ENCODE results near the gene ZNF841. TPM values are rescaled to one million over a fixed set of nuclear protein-coding genes. Genes with fewer than 3 reads are reported as not detected.
A peak's percentile ranks its signal among the peaks of the same experiment; 100 is the strongest.
"Not testable (repeated sequence)": the region's sequence is repeated elsewhere in the genome, so short reads cannot be mapped to it uniquely, and the experiment has no call there.

Gene ZNF841
- total RNA-seq, 2 experiments from 2014 or later = 16.4 to 17.9 TPM

DNA sequence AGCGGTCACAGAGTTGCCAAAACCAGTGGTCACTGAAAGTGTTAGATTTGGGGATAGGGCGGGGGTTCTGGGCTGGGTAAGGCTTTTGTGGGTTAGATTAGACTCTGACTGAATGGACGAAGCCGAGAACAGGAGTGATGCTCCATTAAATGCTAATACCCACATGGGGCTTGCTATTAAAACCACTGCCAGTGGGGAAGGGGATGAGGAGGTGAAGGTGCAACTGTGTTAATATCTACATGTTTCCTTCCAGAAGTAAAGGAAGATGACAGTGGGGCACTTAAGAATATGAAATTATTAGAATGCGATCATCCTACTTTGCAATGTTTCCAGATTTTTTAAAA lies 66.8 kb downstream of the ZNF841 start:
- H3K9me3 Mint-ChIP-seq = peaks cover 50% of the 10 kb centered on the region
- peaks cover 10% of the 10 kb centered on the region for H3K4me1 Mint-ChIP-seq
- H3K36me3 Mint-ChIP-seq = peaks cover 83% of the 10 kb centered on the region
- H3K27ac Mint-ChIP-seq = peak overlapping the region; percentile 91
- peak overlapping the region; percentile 95 for H3K4me3 Mint-ChIP-seq
- no peaks in the 10 kb centered on the region for H3K27me3 Mint-ChIP-seq
- DNase-seq = no peak

DNA sequence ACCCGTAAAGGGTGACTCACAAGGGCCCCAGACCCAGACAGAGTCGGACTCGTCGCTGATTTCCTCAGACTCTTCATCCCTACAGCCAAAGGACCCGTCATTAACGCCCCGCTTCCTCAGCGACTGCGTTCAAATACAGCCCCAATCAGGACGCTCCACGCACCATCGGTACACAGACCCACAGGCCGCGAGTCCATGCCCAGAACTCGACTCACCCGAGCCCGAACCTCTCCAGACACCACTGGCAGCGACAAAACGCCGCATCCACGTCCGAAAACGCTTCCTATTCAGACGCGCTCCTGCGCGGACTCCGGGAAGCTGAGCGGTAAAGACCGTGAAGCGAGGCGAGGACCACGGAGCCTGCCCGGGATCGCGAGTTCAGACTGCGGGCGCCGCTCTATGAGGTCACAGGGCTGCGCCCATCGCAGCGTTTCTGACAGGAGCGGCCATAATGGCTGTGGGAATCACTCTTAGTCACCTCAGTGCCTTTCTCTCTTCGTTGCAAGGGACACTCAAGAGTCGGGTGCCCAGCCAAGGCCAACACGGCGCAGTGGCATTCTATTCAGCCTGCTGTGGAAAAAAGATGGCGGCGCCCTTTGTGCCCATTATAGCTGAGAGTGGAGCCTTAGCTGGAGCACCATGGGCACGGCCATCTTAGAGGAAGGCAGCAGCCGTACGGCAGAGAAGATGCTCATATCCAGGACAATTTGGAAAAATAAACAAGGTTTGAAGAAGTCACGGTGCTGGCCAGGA lies 67.4 kb downstream of the ZNF841 start, which contains the start of gene ZNF614:
TSS of gene ZNF614 (minus strand) at position 353 of the 753 bp plus-strand sequence. CDS start 2,634 bp downstream, outside the sequence.
- Mint-ChIP-seq H3K4me1 (peaks cover 10% of the 10 kb centered on the region), H3K9me3 (peaks cover 48% of the 10 kb centered on the region), H3K4me3 (peak within 1 kb of the TSS; percentile 95), H3K27me3 (no peaks in the 10 kb centered on the region), H3K27ac (peak within 1 kb of the TSS; percentile 91), H3K36me3 (peaks cover 83% of the 10 kb centered on the region)
- DNase-seq = peak; percentile 86

DNA sequence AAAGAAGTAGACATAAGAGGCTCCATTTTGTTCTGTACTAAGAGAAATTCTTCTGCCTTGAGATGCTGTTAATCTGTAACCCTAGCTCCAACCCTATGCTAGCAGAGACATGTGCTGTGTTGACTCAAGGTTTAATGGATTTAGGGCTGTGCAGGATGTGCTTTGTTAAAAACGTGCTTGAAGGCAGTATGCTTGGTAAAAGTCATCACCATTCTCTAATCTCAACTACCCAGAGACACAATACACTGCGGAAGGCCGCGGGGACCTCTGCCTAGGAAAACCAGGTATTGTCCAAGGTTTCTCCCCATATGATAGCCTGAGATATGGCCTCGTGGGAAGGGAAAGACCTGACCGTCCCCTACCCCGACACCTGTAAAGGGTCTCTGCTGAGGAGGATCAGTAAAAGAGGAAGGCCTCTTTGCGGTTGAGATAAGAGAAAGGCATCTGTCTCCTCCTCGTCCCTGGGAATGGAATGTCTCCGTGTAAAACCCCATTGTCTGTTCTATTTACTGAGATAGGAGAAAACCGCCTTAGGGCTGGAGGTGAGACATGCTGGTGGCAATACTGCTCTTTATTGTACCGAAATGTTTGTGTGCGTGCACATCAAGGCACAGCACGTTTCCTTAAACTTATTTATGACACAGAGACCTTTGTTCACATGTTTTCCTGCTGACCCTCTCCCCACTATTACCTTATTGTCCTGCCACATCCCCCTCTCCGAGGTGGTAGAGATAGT lies 69.1 kb downstream of the ZNF841 start:
- peaks cover 10% of the 10 kb centered on the region for H3K4me1 Mint-ChIP-seq
- not testable (repeated sequence) for DNase-seq, H3K27ac Mint-ChIP-seq, H3K27me3 Mint-ChIP-seq
- peaks cover 87% of the 10 kb centered on the region for H3K36me3 Mint-ChIP-seq
- peak overlapping the region; percentile 95 for H3K4me3 Mint-ChIP-seq
- peaks cover 51% of the 10 kb centered on the region for H3K9me3 Mint-ChIP-seq

DNA sequence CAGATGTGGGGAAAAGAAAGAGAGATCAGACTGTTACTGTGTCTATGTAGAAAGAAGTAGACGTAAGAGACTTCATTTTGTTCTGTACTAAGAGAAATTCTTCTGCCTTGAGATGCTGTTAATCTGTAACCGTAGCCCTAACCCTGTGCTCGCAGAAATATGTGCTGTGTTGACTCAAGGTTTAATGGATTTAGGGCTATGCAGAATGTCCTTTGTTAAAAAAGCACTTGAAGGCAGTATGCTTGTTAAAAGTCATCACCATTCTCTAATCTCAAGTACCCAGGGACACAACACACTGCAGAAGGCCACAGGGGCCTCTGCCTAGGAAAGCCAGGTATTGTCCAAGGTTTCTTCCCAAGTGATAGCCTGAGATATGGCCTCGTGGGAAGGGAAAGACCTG lies 71.1 kb downstream of the ZNF841 start:
- H3K4me3 Mint-ChIP-seq, H3K27me3 Mint-ChIP-seq, DNase-seq, H3K27ac Mint-ChIP-seq: not testable (repeated sequence)
- Mint-ChIP-seq H3K36me3 (peaks cover 89% of the 10 kb centered on the region), H3K9me3 (peaks cover 57% of the 10 kb centered on the region), H3K4me1 (peaks cover 12% of the 10 kb centered on the region)

DNA sequence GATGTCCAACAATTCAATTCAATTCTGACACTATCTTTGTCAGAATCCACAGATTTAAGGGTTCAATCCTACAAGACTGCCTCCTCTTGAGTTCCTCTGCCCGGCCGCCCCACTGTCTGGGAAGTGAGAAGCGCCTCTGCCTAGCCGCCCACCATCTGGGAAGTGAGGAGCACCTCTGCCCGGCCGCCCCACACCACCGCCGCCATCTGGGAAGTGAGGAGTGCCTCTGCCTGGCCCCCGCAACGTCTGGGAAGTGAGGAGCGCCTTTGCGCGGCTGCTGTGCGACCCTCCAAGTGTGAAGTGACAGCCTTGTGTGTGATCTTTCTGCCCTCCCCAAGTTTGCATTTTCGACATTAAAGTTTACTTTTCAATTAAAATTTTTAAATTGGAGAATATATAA lies 73.4 kb downstream of the ZNF841 start:
- peaks cover 10% of the 10 kb centered on the region for H3K4me1 Mint-ChIP-seq
- H3K27ac Mint-ChIP-seq = no peak overlapping the region
- peaks cover 97% of the 10 kb centered on the region for H3K36me3 Mint-ChIP-seq
- peaks cover 67% of the 10 kb centered on the region for H3K9me3 Mint-ChIP-seq
- no peaks in the 10 kb centered on the region for H3K27me3 Mint-ChIP-seq
- no peak overlapping the region for H3K4me3 Mint-ChIP-seq
- no peak for DNase-seq

DNA sequence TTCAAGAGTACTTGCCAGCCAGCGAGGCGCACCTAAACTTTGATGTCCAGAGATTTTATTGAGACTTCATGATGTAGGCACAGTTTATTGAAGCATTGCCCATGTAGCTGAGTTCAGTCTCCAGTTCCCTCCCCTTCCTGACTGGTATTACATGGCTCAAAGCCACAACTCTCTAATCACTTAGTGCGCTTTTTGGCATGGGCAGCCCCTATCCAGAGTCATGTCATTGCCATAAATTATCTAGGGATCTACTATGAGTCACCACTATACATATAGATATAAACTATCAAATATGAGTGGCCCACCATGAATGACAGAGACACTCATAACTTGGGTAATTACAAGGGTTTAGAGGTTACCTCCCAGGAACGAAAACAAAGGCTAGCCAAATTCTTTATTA lies 75.1 kb downstream of the ZNF841 start:
- H3K27me3 Mint-ChIP-seq = no peaks in the 10 kb centered on the region
- H3K36me3 Mint-ChIP-seq = peaks cover 97% of the 10 kb centered on the region
- H3K4me1 Mint-ChIP-seq = peaks cover 2% of the 10 kb centered on the region
- no peak for DNase-seq
- H3K9me3 Mint-ChIP-seq = peaks cover 70% of the 10 kb centered on the region
- no peak overlapping the region for H3K27ac Mint-ChIP-seq
- no peak overlapping the region for H3K4me3 Mint-ChIP-seq

Other genes starting within 250 kb of the ZNF841 start
- gene ZNF577, start 207.8 kb downstream of the ZNF841 start, total RNA-seq = 1 to 10 TPM; 4.5 to 4.8 TPM
- 10 to 100 TPM; 12.1 to 12.2 TPM for gene ZNF649, start 190.7 kb downstream of the ZNF841 start, total RNA-seq
- 1 to 10 TPM; 4.3 to 4.5 TPM for gene ZNF613, start 168.3 kb downstream of the ZNF841 start, total RNA-seq
- 10 to 100 TPM; 11.3 to 11.4 TPM for gene ZNF350, start 108.9 kb downstream of the ZNF841 start, total RNA-seq
- gene ZNF615, start 87.6 kb downstream of the ZNF841 start, total RNA-seq = 1 to 10 TPM; 8.4 to 8.5 TPM
- gene ZNF614, start 67.4 kb downstream of the ZNF841 start, total RNA-seq = 10 to 100 TPM; 15.4 to 17.4 TPM
- 10 to 100 TPM; 13.7 to 14.9 TPM for gene ZNF432, start 46.9 kb downstream of the ZNF841 start, total RNA-seq
- gene ZNF616, start 44.2 kb upstream of the ZNF841 start, total RNA-seq = 1 to 10 TPM; 9.0 to 9.5 TPM
- 10 to 100 TPM; 10.0 to 12.0 TPM for gene ZNF836, start 75.9 kb upstream of the ZNF841 start, total RNA-seq
- 100 to 1,000 TPM; 222 to 244 TPM for gene PPP2R1A, start 94.3 kb upstream of the ZNF841 start, total RNA-seq
- gene ZNF766, start 173.8 kb upstream of the ZNF841 start, total RNA-seq = 10 to 100 TPM; 28.6 to 31.4 TPM
- 1 to 10 TPM; 5.7 to 6.4 TPM for gene ZNF480, start 201.4 kb upstream of the ZNF841 start, total RNA-seq
- 1 to 10 TPM; 2.4 to 2.9 TPM for gene ZNF610, start 240.5 kb upstream of the ZNF841 start, total RNA-seq

All from activated naive CD8-positive, alpha-beta T cell treated with anti-CD3 and anti-CD28 coated beads for 36 hours (primary cell).